Endothelial cell (in vitro differentiated cells): Measurements from ENCODE around the gene ATP13A3. TPM values are rescaled to one million over a fixed set of nuclear protein-coding genes. Genes with fewer than 3 reads are reported as not detected.

Experiments
- DNase-seq: peaks from one replicate; pipeline ENCODE4 v3.0.0; 2021; ENCODE audit warnings: low spot score
- H3K27ac Mint-ChIP-seq: one replicate; pipeline ENCODE4 v1.8.0; 2021; ENCODE audit warnings: mixed read lengths, inconsistent platforms; ENCODE audit not compliant: unreplicated experiment
- H3K27me3 Mint-ChIP-seq: one replicate; pipeline ENCODE4 v1.8.0; 2021; ENCODE audit warnings: mild to moderate bottlenecking, moderate library complexity, mixed read lengths, inconsistent platforms; ENCODE audit not compliant: unreplicated experiment
- H3K36me3 Mint-ChIP-seq: one replicate; pipeline ENCODE4 v1.8.0; 2021; ENCODE audit warnings: mild to moderate bottlenecking, low read depth, mixed read lengths, inconsistent platforms; ENCODE audit not compliant: unreplicated experiment
- H3K4me1 Mint-ChIP-seq: one replicate; pipeline ENCODE4 v1.8.0; 2021; ENCODE audit warnings: mild to moderate bottlenecking, mixed read lengths, inconsistent platforms; ENCODE audit not compliant: unreplicated experiment
- H3K4me3 Mint-ChIP-seq: one replicate; pipeline ENCODE4 v1.8.0; 2021; ENCODE audit warnings: mild to moderate bottlenecking, mixed read lengths, inconsistent platforms; ENCODE audit not compliant: unreplicated experiment
- H3K9me3 Mint-ChIP-seq: one replicate; pipeline ENCODE4 v1.8.0; 2021; ENCODE audit warnings: mixed read lengths, inconsistent platforms; ENCODE audit not compliant: unreplicated experiment
- total RNA-seq: library from RNA; stranded (reverse); fragmentation: NEBNext Ultra II Directional; extraction: Animal tissue kit (Norgen Biotek cat#: 25700); gene quantifications from one replicate; pipeline ENCODE4 v1.2.1, GENCODE V29; 2021; ENCODE audit not compliant: unreplicated experiment
- TF ChIP-seq, protein P1 (sequence below): fragments of 200-600 bp; sonication (generic); IDR thresholded peaks from one replicate; pipeline ENCODE4 v1.5.0; 2021; ENCODE audit warnings: antibody characterized with exemption; ENCODE audit not compliant: unreplicated experiment

Gene ATP13A3
- total RNA-seq, 1 donor from 2014 or later: 32.1 TPM

DNA sequence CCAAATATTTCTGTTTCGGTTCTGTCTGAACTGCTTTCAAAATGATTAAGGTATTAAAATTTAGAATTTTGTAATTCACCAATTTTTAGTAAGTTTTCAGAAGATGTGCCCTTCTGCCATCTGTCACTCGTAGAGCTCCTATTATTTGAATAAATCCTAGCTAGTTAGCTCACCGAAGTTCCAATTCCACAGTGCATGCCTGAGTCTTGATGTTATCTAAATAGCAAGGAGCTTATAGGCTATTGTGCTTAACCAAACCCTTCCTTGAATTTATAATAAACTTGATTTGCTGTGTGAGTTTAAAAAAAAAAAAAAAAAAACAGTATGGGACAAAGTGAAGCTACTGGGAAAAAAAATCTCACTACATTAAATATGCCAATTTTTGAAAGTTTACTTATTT, 18.7 kb downstream of the ATP13A3 start:
- Mint-ChIP-seq H3K4me1 (no peaks in the 10 kb centered on the region), H3K27ac (no peak overlapping the region), H3K27me3 (no peaks in the 10 kb centered on the region), H3K36me3 (no peaks in the 10 kb centered on the region), H3K9me3 (no peaks in the 10 kb centered on the region), H3K4me3 (no peak overlapping the region)
- TF ChIP-seq, protein P1, sequence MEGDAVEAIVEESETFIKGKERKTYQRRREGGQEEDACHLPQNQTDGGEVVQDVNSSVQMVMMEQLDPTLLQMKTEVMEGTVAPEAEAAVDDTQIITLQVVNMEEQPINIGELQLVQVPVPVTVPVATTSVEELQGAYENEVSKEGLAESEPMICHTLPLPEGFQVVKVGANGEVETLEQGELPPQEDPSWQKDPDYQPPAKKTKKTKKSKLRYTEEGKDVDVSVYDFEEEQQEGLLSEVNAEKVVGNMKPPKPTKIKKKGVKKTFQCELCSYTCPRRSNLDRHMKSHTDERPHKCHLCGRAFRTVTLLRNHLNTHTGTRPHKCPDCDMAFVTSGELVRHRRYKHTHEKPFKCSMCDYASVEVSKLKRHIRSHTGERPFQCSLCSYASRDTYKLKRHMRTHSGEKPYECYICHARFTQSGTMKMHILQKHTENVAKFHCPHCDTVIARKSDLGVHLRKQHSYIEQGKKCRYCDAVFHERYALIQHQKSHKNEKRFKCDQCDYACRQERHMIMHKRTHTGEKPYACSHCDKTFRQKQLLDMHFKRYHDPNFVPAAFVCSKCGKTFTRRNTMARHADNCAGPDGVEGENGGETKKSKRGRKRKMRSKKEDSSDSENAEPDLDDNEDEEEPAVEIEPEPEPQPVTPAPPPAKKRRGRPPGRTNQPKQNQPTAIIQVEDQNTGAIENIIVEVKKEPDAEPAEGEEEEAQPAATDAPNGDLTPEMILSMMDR: no peak
- DNase-seq: no peak

DNA sequence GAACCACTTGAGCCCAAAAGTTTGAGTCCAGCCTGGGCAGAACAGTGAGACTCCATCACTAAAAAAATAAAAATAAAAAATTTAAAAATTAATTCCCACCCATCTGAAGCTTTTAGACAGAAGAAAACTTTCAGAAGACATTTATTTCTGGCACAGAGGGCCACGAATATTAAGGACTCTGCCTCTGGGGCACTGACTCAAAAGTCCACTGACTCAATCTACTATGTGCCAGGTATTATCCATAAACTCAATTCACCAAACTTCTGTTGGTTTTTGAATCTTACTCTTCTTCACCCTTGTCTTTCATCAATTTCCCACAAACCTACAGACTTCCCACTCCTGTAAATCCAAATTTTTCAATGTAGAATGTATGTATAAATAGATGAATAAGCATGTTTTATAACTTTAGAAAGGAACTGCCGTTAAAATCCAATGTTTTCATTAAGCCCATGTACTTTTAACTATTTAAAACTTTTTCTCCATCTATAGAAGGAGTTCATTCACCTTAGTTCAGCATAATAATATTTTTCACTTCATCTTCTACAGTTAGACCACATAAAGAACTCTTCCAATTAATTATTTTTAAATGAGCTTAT, 19.9 kb downstream of the ATP13A3 start:
- Mint-ChIP-seq H3K36me3 (no peaks in the 10 kb centered on the region), H3K4me1 (no peaks in the 10 kb centered on the region), H3K27me3 (no peaks in the 10 kb centered on the region), H3K27ac (no peak overlapping the region), H3K9me3 (no peaks in the 10 kb centered on the region), H3K4me3 (no peak overlapping the region)
- no peak for DNase-seq
- TF ChIP-seq, protein P1: no peak

DNA sequence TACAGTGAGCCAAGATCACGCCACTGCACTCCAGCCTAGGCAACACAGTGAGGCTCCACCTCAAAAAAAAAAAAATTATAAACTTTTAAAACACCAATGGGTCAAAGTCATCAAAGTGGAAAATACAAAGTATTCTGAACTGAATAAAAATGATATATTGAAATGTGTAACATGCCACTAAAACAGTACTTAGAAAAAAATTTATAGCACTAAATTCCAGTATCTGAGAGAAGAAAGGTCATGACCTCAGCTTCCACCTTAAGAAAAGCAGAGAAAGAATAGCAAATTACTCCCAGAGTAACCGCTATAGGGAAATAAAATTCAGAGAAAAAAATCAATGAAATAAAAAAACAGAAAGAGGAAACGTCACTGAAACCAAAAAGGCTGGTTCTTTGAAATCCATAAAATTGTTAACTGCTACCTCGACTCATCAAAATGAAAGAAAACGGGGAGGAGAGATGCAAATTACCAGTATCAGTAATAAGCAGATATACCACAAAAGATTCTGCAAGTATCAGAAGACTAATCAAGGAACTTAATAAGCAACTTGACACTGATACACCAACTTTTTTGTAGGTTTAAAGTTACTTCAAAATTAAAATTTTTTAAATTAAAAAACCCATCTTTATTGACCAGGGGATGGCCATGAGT, 20.8 kb downstream of the ATP13A3 start:
- no peak overlapping the region for H3K27ac Mint-ChIP-seq
- no peak for DNase-seq

DNA sequence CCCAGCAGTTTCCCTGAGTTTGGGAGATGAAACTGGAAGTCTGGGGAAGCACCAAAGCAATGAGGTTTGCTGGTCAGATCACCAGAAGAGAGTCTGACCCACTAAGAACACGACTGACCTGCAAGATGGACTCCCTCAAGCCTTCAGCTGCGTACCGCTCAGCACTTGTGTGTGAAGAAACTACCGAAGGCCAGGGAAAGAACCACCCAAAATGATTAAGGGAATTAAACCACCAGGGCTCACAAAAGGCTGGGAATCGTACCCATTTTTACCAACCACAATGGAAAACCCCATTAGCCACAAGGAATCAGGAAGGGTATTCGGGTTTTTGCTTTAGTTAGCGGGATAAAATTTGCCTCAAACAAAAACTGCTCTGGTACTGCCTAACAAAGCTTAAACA, 21.6 kb downstream of the ATP13A3 start:
- Mint-ChIP-seq H3K27me3 (no peaks in the 10 kb centered on the region), H3K4me1 (no peaks in the 10 kb centered on the region), H3K4me3 (no peak overlapping the region), H3K27ac (no peak overlapping the region), H3K36me3 (no peaks in the 10 kb centered on the region), H3K9me3 (no peaks in the 10 kb centered on the region)
- DNase-seq: no peak
- TF ChIP-seq, protein P1: no peak

More for the DNA sequence above, 20.8 kb downstream of the ATP13A3 start:
- TF ChIP-seq, protein P1: no peak
- Mint-ChIP-seq H3K4me1 (no peaks in the 10 kb centered on the region), H3K9me3 (no peaks in the 10 kb centered on the region), H3K4me3 (no peak overlapping the region), H3K36me3 (no peaks in the 10 kb centered on the region), H3K27me3 (no peaks in the 10 kb centered on the region)

DNA sequence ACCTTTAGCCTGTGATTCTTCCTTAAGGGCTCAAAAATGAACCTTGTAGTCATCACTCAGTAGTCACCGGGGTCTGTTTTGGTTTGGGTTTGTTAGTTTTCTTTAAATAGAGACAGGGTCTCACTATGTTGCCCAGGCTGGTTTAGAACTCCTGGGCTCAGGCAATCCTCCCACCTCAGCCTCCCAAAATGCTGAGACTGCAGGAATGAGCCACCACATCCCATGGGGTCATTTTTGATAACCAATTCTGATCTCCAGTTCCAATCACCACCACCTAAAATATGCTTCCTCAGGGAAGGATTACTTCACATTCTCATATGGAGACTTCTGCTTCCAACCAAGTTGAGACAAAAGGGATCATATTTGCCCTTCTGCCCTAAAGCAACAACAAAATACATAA, 22.1 kb downstream of the ATP13A3 start:
- Mint-ChIP-seq H3K4me3 (no peak overlapping the region), H3K27me3 (no peaks in the 10 kb centered on the region)

More for the DNA sequence above, 22.1 kb downstream of the ATP13A3 start:
- Mint-ChIP-seq H3K4me1 (no peaks in the 10 kb centered on the region), H3K9me3 (no peaks in the 10 kb centered on the region), H3K36me3 (no peaks in the 10 kb centered on the region), H3K27ac (no peak overlapping the region)
- TF ChIP-seq, protein P1: no peak
- no peak for DNase-seq
